HTERT RPE-1 (cell line): ENCODE results near the gene TEKTIP1.

Experiments used
- in situ Hi-C: fragments of 300-500 bp; cut with MboI; formaldehyde crosslinking; loops from 4 replicates; pipeline ENCODE4 v1.14.3; 2020; ENCODE audit warnings: low sequenced_read_pairs

TEKTIP1 gene

DNA sequence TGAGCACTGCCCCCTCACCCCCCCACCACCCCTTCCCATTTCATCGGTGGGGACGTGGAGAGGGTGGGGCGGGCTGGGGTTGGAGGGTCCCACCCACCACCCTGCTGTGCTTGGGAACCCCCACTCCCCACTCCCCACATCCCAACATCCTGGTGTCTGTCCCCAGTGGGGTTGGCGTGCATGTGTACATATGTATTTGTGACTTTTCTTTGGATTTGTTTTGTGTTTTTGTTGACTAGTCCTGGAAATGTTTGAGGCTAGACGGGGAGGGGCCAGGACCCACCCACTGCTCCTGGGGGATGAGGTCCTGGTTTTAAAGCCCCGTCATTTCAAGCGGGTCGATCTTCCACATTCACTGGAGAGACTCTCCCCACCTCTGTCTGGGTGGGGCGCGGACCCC, 3.0 kb upstream of the TEKTIP1 start:
- in situ Hi-C loops = no loop called here

DNA sequence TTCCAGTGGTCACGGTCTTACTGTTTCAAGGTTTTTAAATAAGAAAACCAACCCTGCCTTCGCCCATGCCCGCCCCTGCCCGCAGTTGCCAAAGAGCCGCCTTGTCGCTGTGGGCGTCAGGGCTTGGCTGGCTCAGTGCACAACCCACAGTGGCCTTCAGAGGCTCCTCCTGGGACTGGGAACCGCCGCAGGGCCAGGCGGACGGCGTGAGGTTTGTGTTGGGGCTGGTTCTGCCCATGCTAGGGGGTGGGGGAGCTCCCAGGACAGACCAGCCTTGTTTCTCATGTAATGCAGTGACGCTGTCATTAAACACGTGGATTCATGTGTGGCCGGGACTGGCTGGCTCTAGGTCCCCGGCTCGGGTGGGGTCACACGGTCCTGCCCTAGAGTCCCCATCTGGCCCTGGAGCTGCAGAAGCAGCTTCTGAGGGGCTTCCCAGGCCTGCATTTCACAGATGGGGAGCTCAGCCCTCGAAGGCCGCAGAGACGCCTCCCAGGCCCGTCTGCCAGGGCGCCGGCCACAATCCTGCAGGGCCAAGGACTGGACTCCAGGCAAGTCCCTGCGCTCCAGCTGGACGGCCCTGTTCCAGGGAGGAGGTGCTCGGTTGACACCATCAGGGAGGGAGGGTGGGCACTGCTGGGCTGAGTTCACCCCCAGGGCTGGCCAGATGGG, 2.4 kb upstream of the TEKTIP1 start:
- in situ Hi-C loops = no loop called here

DNA sequence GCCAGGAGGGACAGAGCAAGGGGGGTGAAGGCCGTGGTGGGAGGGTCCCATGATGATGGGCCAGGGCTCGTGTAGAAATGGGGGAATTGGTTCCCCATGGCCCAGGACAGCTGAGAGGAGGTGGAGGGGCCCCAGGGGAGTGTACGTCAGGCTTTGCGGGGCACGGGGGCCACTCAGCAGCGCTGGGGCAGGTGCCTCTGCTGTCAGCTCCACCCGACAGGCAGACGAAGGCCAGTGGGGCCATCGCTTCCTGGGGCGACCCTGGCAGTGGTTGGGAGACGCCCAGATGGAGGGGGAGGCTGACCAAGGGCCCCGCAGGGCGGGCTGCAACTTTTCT, 1.9 kb upstream of the TEKTIP1 start:
- in situ Hi-C loops = no loop called here

DNA sequence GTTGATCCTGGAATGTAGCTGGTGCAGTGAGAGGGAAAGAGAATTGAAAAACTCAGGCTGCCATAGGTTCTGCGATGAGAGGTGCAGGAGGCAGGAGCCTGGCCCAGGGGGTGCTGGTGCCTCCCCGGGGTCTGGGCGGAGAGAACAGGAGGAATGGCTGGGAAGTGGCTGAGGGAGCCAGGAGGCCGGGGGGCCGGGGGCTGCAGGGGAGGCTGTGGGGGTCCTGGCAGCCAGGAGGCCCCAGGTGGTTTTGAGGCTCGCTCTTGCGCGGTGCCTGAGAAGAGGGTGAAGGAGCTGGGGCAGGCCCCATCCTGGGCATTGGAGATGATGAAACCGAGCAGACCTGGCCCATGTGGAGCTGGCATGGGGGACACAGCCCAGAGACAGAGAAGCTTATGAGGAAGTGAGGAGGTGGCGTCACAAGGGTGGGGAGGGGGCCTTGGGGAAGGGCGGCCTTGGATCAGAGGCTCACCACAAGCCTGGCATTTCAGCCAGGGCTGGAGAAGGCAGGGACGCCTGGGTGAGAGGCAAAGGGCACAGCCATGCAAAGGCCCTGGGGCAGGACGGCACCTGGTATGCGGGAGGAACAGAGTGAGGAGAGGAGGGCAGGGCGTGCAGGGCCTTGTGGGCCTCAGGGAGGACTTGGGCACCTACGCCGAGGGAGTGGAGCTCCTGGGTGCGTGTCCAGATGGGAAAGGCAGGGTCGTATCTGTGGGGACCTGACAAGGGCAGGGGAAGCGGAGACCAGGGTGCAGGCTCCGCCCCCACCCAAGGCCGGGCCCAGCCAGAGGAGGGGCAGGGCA, 1.3 kb upstream of the TEKTIP1 start:
- in situ Hi-C loops = no loop called here

- in situ Hi-C loops = no loop called here
Measured at GRCh38 chr19:3538258-3538929, 580 bp upstream of the TEKTIP1 start.

DNA sequence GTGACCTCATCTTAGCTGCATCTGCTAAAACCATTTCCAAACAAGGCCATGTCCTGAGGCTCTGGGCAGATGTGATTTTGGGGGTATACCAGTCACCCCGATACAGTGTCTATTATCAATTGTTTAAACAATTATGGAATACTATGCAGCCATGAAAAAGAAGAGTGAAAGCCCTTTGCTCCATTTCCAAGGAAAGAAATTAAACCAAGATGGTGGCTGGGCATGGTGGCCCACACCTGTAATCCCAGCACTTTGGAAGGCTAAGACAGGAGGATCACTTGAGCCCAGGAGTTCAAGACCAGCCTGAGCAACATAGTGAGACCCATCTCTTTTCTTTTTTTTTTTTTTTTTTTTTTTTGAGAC, 763 bp downstream of the TEKTIP1 start:
- in situ Hi-C loops = no loop called here

- in situ Hi-C loops = no loop called here
Measured at GRCh38 chr19:3543150-3544057, 4.4 kb downstream of the TEKTIP1 start.

DNA sequence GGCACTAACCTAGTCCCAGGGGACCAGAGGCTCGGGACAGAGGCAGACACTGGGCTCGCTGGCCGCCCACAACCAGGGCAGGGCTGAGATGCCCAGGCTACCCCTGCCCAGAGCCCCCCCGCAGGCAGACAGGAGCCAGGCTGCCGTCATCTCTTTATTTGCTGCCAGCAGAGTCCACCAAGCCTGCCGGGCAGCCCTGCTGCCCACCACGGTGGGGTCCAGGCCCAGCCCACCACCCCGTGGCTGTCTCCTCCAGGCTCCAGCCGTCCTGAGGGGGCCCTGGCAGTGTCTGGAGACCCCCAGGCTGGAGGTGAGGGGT, 5.0 kb downstream of the TEKTIP1 start:
- in situ Hi-C loops = no loop called here

DNA sequence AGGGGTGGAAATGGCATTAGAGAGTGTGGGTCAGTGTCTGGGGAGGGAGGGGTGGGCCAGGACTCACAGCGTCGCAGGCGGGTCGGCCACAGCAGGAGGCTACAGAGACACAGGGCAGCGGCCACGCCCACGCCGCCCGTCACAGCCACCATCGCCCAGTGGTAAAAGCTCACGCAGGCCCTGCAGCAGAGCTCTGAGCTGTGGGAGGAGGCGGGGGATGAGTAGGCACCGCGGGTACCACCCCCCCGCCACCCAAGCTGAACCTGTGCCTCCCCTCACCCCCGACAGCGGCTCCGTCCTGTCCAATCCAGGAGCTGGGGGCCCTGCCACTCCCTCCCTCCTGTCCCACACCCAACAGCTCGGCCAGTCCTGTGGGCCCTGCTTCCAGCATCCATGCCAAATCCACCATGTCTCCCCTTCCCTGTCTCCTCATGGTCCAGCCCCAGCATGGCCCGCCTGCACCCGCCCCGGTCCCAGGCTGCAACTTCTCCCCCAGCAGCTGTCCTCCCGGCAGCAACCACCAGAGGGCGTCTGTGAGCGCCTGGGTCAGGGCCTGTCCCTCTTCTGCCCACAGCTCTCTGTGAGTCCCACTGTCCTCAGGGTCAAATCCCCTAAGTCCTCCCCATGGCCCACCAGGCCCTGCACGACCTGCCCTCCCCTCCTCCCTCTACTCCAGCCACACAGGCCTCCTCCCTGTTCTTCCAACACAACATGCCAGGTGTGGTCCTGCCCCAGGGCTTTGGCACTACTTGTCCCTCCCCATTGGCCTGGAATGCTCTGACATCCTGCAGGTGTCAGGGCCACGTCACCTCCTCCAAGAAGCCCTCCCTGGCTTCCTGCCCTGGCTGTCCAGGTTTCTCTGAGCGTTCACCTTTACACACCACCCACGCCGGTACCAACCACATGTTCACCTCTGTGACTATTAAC, 6.0 kb downstream of the TEKTIP1 start:
- in situ Hi-C loops = no loop called here

DNA sequence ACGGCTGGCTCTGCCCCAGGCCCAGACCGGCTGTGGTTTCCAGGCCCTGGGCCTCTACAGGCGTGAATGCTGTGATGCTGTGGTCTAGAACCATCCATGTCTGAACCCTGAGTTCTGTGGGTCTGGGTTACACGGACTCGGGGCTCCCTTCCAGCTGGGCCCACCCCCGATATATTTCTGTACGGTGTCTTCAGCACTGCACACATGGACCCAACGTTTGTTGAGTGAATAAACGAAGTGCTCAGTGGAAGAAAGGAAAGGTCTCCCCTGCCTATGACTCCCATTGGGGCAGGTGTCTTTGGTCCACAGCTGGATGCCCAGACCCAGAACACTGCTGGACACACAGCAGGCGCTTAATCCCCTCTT, 6.7 kb downstream of the TEKTIP1 start:
- in situ Hi-C loops = no loop called here

GRCh38 chr19:3546119-3546518, 7.1 kb downstream of the TEKTIP1 start:
- in situ Hi-C loops = no loop called here

- in situ Hi-C loops = no loop called here
Measured at GRCh38 chr19:3547301-3547731, 8.3 kb downstream of the TEKTIP1 start.

GRCh38 chr19:3547767-3548282, 8.9 kb downstream of the TEKTIP1 start:
- in situ Hi-C loops = no loop called here

- in situ Hi-C loops = no loop called here
Measured at GRCh38 chr19:3548606-3549005, 9.6 kb downstream of the TEKTIP1 start.

- in situ Hi-C loops = no loop called here
Measured at GRCh38 chr19:3549816-3550215, 10.8 kb downstream of the TEKTIP1 start.

DNA sequence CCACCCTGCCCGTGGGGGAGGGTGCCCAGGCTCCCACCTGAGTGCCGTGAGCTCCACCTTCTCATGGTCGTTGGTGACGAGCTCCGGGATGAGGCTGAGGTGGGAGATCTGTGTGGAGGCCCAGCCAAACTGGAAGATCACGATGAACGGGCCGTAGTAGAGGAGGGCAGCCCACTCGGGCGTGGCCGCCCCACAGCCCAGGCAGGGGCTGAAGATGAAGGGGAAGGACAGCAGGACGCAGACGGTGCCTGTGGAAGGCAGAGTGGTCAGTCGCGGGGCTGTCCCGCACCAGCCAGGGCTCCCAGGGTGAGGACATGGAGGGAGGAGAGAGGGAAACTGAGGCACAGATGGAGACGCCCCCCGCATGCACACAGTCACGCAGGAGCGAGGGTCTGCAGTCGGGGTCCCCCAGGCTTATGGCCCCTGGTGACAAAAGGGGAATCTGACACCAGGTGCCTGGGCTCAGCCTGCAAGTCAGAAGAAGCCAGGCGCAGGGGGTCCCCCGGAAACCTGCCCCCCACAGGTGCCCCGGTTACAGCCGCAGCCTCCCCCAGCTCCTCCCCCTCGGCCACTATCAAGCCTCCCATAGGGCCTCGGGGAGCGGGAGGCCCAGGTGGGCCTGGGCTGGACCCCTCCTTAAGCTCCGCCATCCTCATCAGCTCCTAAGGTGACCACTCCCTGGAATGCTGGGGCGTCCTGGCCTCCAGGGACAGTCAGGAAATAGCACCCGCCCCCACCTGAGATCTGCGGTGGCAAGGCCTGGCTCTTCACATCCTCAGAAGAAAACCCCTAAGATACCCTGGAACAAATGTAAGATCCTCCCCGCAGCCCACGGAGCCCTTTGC, 12.2 kb downstream of the TEKTIP1 start:
- in situ Hi-C loops = no loop called here

- in situ Hi-C loops = no loop called here
Measured at GRCh38 chr19:3551792-3552095, 12.8 kb downstream of the TEKTIP1 start.

GRCh38 chr19:3554254-3555083, 15.5 kb downstream of the TEKTIP1 start:
- in situ Hi-C loops = no loop called here
